Neural cell (in vitro differentiated cells): Measurements from ENCODE around the gene TIE1.

Experiments
- CTCF ChIP-seq: fragments of 450-650 bp; IDR thresholded peaks from 2 replicates; pipeline ENCODE4 v1.5.1; 2014; ENCODE audit warnings: antibody characterized with exemption, mild to moderate bottlenecking, moderate library complexity; ENCODE audit not compliant: poor library complexity, severe bottlenecking
- MXI1 ChIP-seq: fragments of 450-650 bp; conservative IDR thresholded peaks from 2 replicates; pipeline ENCODE4 v1.6.1; 2014; ENCODE audit warnings: antibody characterized with exemption, mild to moderate bottlenecking; ENCODE audit not compliant: poor library complexity, severe bottlenecking

GRCh38 chr1:43334453-43335205 lies 33.8 kb downstream of the TIE1 start:
- TF ChIP-seq CTCF (no peak), MXI1 (no peak)
